MM.1S (cell line): ENCODE measurements around the gene PTTG1IP.

ENCODE experiments used
- EZH2phosphoT487 ChIP-seq: fragments of 300-600 bp; sonication (generic); IDR thresholded peaks from 2 replicates; pipeline ENCODE4 v1.6.1; 2018; ENCODE audit warnings: antibody characterized with exemption, low read length
- TF ChIP-seq, protein P1 (sequence below): fragments of 300-600 bp; sonication (generic); IDR thresholded peaks from 2 replicates; pipeline ENCODE4 v1.5.1; 2016; ENCODE audit warnings: antibody characterized with exemption, low read length, mixed read lengths

DNA sequence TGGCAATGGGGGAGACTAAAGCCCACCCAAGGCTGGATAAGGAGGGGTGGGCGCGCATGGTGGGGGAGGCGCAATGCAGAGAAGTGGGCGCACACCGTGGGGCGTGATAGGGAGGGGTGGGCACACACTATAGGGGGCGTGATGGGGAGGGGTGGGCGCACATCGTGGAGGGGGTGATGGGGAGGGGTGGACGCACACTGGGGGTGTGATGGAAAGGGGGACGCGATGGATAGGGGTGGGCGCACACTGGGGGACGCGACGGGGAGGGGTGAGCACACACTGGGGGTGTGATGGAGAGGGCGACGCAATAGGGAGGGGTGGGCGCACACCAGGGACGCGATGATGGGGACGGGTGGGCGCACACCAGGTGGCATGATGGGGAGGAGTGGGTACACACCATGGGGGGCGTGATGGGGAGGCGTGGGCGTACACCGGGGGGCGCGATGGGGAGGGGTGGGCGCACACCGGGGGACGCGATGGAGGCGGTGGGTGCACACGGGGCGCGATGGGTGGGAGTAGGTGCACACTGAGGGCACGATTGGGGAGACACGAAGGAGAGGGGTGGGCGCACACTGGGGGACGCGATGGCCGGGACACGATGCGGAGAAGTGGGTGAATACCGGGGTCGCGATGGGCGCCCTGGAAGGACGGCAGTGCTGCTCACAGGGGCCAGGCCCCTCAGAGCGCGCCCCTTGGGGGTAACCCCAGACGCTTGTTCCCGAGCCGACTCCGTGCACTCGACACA is 56.6 kb downstream of the PTTG1IP start:
- TF ChIP-seq, protein P1, sequence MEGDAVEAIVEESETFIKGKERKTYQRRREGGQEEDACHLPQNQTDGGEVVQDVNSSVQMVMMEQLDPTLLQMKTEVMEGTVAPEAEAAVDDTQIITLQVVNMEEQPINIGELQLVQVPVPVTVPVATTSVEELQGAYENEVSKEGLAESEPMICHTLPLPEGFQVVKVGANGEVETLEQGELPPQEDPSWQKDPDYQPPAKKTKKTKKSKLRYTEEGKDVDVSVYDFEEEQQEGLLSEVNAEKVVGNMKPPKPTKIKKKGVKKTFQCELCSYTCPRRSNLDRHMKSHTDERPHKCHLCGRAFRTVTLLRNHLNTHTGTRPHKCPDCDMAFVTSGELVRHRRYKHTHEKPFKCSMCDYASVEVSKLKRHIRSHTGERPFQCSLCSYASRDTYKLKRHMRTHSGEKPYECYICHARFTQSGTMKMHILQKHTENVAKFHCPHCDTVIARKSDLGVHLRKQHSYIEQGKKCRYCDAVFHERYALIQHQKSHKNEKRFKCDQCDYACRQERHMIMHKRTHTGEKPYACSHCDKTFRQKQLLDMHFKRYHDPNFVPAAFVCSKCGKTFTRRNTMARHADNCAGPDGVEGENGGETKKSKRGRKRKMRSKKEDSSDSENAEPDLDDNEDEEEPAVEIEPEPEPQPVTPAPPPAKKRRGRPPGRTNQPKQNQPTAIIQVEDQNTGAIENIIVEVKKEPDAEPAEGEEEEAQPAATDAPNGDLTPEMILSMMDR = no peak
- no peak for TF ChIP-seq EZH2phosphoT487
